Type B pancreatic cell (in vitro differentiated cells): ENCODE measurements around the gene PRRX1. TPM values are rescaled to one million over a fixed set of nuclear protein-coding genes. Genes with fewer than 3 reads are reported as not detected.

Experiments used
- DNase-seq: peaks from one replicate; pipeline ENCODE4 v3.0.0; 2021; ENCODE audit warnings: mixed read lengths; ENCODE audit not compliant: unreplicated experiment; ENCODE audit errors: extremely low spot score
- H3K27ac Mint-ChIP-seq: 2 replicates; pipeline ENCODE4 v1.8.0; 2021; ENCODE audit warnings: mild to moderate bottlenecking, mixed read lengths
- H3K27me3 Mint-ChIP-seq: 2 replicates; pipeline ENCODE4 v1.8.0; 2021; ENCODE audit warnings: mixed read lengths
- H3K36me3 Mint-ChIP-seq: 2 replicates; pipeline ENCODE4 v1.8.0; 2021; ENCODE audit warnings: mixed read lengths
- H3K4me1 Mint-ChIP-seq: one replicate; pipeline ENCODE4 v1.8.0; 2021; ENCODE audit warnings: mixed read lengths; ENCODE audit not compliant: unreplicated experiment
- H3K4me3 Mint-ChIP-seq: 2 replicates; pipeline ENCODE4 v1.8.0; 2021; ENCODE audit warnings: mild to moderate bottlenecking, mixed read lengths
- H3K9me3 Mint-ChIP-seq: 2 replicates; pipeline ENCODE4 v1.8.0; 2021; ENCODE audit warnings: mixed read lengths
- total RNA-seq: library from RNA; stranded (reverse); gene quantifications from 2 replicates; pipeline ENCODE4 v1.2.1, GENCODE V29; 2021; ENCODE audit warnings: low replicate concordance
- TF ChIP-seq, protein P1 (sequence below): fragments of 200-600 bp; sonication (generic); conservative IDR thresholded peaks from 2 replicates; pipeline ENCODE4 v1.5.0; 2021; ENCODE audit warnings: antibody characterized with exemption, mild to moderate bottlenecking

Gene PRRX1
- total RNA-seq, 1 donor from 2014 or later = 142 TPM

DNA sequence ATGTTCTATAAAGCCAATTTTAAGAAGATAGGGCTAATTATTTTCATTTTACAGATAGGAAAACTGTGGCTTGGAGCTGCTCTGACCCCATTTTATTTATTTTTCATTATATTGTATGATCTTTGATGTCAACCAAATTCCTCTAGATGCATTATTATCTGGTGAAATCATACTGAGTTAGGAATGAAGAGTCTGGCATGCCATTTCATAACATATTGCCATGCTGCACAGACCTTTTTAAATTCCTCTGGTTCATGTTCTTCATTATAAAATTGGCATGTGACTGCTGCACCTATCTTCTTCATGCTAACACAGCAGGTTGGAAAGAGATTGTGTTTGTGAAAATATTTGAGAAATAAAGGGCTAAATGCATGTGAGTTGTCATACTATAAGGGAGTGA lies 12.7 kb downstream of the PRRX1 start:
- peaks cover 17% of the 10 kb centered on the region for H3K36me3 Mint-ChIP-seq

DNA sequence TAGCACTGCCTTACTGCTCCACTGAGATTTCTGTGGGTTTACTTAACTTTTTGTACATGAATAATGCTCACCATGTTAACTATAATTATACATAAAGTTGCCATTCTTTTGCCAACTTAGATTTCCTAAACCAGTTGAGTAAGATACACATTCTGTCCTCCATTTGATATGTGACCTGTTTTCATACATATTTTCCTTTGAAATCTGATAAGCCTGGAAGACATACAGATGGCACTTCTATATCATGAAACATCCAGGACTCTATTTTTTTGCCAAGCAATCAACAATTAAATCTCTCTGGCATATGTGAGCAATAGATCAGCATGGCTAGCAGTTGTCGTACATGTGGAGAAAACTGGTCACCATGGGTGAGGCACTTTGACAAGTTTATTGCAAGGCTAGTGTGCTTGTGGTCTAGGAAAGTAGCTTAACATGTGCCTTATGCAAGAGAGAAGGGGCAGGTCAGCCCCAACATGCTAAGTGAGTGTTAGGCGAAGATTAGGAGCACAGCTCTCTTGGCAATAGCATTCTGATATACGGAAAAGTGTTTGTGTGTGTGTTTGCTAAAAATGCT lies 14.2 kb downstream of the PRRX1 start:
- H3K27ac Mint-ChIP-seq = no peak overlapping the region
- H3K9me3 Mint-ChIP-seq = no peaks in the 10 kb centered on the region
- no peak overlapping the region for H3K4me3 Mint-ChIP-seq
- H3K4me1 Mint-ChIP-seq = peaks cover 38% of the 10 kb centered on the region
- H3K36me3 Mint-ChIP-seq = peaks cover 23% of the 10 kb centered on the region
- TF ChIP-seq, protein P1, sequence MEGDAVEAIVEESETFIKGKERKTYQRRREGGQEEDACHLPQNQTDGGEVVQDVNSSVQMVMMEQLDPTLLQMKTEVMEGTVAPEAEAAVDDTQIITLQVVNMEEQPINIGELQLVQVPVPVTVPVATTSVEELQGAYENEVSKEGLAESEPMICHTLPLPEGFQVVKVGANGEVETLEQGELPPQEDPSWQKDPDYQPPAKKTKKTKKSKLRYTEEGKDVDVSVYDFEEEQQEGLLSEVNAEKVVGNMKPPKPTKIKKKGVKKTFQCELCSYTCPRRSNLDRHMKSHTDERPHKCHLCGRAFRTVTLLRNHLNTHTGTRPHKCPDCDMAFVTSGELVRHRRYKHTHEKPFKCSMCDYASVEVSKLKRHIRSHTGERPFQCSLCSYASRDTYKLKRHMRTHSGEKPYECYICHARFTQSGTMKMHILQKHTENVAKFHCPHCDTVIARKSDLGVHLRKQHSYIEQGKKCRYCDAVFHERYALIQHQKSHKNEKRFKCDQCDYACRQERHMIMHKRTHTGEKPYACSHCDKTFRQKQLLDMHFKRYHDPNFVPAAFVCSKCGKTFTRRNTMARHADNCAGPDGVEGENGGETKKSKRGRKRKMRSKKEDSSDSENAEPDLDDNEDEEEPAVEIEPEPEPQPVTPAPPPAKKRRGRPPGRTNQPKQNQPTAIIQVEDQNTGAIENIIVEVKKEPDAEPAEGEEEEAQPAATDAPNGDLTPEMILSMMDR = no peak
- H3K27me3 Mint-ChIP-seq = peaks cover 32% of the 10 kb centered on the region
- DNase-seq = no peak

More for the DNA sequence above, 12.7 kb downstream of the PRRX1 start:
- DNase-seq = no peak
- Mint-ChIP-seq H3K27me3 (peaks cover 47% of the 10 kb centered on the region), H3K9me3 (no peaks in the 10 kb centered on the region), H3K4me3 (no peak overlapping the region), H3K27ac (no peak overlapping the region), H3K4me1 (peaks cover 37% of the 10 kb centered on the region)
- TF ChIP-seq, protein P1 = no peak

DNA sequence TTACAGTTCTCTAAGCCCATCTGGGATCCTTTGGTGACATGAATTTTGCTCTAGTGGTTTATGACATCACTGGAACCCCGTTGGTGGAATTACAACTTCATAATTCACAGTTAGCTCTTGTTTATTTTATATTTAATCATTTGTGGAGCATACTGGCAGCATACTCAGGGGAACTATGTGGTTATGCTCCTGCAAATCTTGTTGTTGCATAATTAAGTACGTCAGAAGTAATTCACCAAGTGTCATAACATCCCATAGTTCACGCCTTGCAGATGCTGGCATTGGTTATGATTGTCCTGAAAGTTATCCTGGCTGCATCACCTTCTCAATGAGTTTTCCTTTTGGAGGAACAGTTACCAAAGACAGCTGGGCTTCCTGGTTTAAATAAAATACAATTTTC lies 16.5 kb downstream of the PRRX1 start:
- Mint-ChIP-seq H3K27ac (no peak overlapping the region), H3K27me3 (peaks cover 28% of the 10 kb centered on the region), H3K36me3 (peaks cover 20% of the 10 kb centered on the region), H3K9me3 (no peaks in the 10 kb centered on the region), H3K4me3 (no peak overlapping the region), H3K4me1 (peaks cover 44% of the 10 kb centered on the region)
- TF ChIP-seq, protein P1 = no peak
- no peak for DNase-seq

DNA sequence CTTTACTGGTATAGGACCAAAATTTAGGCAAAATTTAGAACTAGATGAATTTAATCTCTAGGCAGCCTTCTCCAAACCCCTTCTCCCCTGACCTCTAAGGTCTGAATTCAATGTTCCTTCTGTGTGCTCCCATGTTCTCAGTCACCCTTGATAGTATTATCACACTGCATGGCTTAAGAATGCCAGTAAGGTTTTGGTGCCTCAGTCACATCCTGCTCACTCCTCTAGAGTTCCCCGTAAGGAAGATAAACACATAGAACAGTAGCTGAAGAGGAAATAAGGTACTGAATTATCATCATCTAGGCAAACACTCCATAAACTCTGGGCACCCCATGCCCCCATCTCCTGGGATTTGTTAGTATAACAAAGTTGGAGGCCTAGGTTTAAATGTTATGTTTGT lies 18.2 kb downstream of the PRRX1 start:
- Mint-ChIP-seq H3K36me3 (peaks cover 20% of the 10 kb centered on the region), H3K27me3 (peaks cover 34% of the 10 kb centered on the region), H3K9me3 (no peaks in the 10 kb centered on the region), H3K4me3 (no peak overlapping the region), H3K4me1 (peaks cover 57% of the 10 kb centered on the region), H3K27ac (no peak overlapping the region)
- no peak for DNase-seq
- TF ChIP-seq, protein P1 = no peak

DNA sequence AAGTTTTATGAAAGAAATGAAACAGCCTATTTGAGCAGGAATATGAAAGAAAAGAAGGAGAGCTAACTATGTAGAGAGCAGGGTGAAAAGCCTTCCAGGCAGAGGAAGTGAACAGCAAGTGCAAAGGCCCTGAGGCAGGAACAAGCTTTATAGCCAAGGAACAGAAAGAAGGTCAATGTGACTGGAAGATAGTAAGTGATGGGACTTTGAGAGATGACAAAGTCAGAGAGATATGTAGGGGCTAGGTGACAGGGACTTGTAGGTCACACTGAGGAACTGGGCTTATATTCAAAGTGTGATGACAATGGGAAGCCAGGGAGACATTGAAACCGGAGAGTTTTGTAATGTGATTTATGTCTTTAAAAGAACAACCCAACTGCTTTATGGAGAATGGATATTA lies 18.9 kb downstream of the PRRX1 start:
- peaks cover 17% of the 10 kb centered on the region for H3K36me3 Mint-ChIP-seq
- TF ChIP-seq, protein P1 = no peak
- H3K27ac Mint-ChIP-seq = no peak overlapping the region
- H3K4me1 Mint-ChIP-seq = peaks cover 59% of the 10 kb centered on the region
- H3K9me3 Mint-ChIP-seq = no peaks in the 10 kb centered on the region
- DNase-seq = no peak
- peaks cover 34% of the 10 kb centered on the region for H3K27me3 Mint-ChIP-seq
- H3K4me3 Mint-ChIP-seq = no peak overlapping the region

DNA sequence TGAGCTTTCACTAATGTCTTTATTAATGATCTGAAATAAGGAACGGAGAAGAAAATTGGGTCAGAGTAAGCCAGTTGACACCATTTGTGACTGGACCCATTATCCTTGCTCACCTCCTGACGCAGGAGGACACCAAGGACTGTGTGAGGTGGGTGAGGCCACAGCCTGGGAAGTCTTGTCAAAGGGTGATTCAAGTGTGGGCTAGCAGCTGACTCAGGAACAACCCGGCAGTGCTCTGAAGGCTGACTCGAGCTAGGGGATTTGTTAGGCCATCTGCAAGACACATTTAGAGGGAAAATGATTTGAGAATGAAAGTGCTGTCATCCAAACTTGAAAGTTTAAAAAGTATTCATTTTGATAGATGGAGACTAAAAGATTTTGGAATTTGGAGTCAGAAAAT lies 21.2 kb downstream of the PRRX1 start:
- no peak overlapping the region for H3K27ac Mint-ChIP-seq
- H3K36me3 Mint-ChIP-seq = peaks cover 17% of the 10 kb centered on the region
- H3K4me1 Mint-ChIP-seq = peaks cover 59% of the 10 kb centered on the region
- peaks cover 32% of the 10 kb centered on the region for H3K27me3 Mint-ChIP-seq
- TF ChIP-seq, protein P1 = no peak
- DNase-seq = no peak
- peak overlapping the region; percentile 46 for H3K4me3 Mint-ChIP-seq
- no peaks in the 10 kb centered on the region for H3K9me3 Mint-ChIP-seq
